ENCODE results near the gene BLOC1S3.
"Not testable (repeated sequence)": the region's sequence is repeated elsewhere in the genome, so short reads cannot be mapped to it uniquely, and the experiment has no call there.

BLOC1S3 gene

GRCh38 chr19:45186509-45187334, 8.1 kb downstream of the BLOC1S3 start:
- DNase-seq, result peak in 1 of 3 experiments; percentile 16

- peak; percentile 17 to 70 (median 61) for DNase-seq
These were observed 9.0 kb downstream of the BLOC1S3 start for GRCh38 chr19:45187421-45188100.

GRCh38 chr19:45189971-45190370, 11.4 kb downstream of the BLOC1S3 start:
- DNase-seq, result no peak

- DNase-seq, result no peak
These were observed 12.8 kb downstream of the BLOC1S3 start for GRCh38 chr19:45191375-45191774.

- DNase-seq, result no peak
These were observed 17.2 kb downstream of the BLOC1S3 start for GRCh38 chr19:45195764-45196163.

GRCh38 chr19:45200568-45200967, 22.0 kb downstream of the BLOC1S3 start:
- peak; percentile 5 to 51 (median 20) for DNase-seq

GRCh38 chr19:45202637-45203036, 24.1 kb downstream of the BLOC1S3 start:
- DNase-seq, result no peak

- DNase-seq, result no peak
These were observed 27.2 kb downstream of the BLOC1S3 start for GRCh38 chr19:45205810-45206209.

GRCh38 chr19:45206328-45206727, 27.7 kb downstream of the BLOC1S3 start:
- DNase-seq, result no peak

GRCh38 chr19:45211751-45212381, 33.3 kb downstream of the BLOC1S3 start:
- no peak for DNase-seq

- DNase-seq, result no peak
These were observed 34.4 kb downstream of the BLOC1S3 start for GRCh38 chr19:45213031-45213430.

- DNase-seq, result peak in 2 of 3 experiments; percentile 65 to 66
These were observed 37.0 kb downstream of the BLOC1S3 start for GRCh38 chr19:45215391-45216191.

- DNase-seq, result no peak
These were observed 38.1 kb downstream of the BLOC1S3 start for GRCh38 chr19:45216667-45217066.

- no peak for DNase-seq
These were observed 38.8 kb downstream of the BLOC1S3 start for GRCh38 chr19:45217193-45217956.

- DNase-seq, result peak in 2 of 3 experiments; percentile 3 to 12
These were observed 39.4 kb downstream of the BLOC1S3 start for GRCh38 chr19:45217957-45218334.

- no peak for DNase-seq
These were observed 39.8 kb downstream of the BLOC1S3 start for GRCh38 chr19:45218426-45218825.

GRCh38 chr19:45218911-45219743, 40.5 kb downstream of the BLOC1S3 start:
- DNase-seq, result no peak

GRCh38 chr19:45222724-45223123, 44.1 kb downstream of the BLOC1S3 start:
- DNase-seq, result no peak

GRCh38 chr19:45223879-45224278, 45.3 kb downstream of the BLOC1S3 start:
- DNase-seq, result no peak

- no peak for DNase-seq
These were observed 46.1 kb downstream of the BLOC1S3 start for GRCh38 chr19:45224645-45225044.

GRCh38 chr19:45229056-45229455, 50.5 kb downstream of the BLOC1S3 start:
- DNase-seq, result not testable (repeated sequence)

All from NCI-H1417 (cell line).